Measurements from ENCODE around the gene MTA1.

DNA sequence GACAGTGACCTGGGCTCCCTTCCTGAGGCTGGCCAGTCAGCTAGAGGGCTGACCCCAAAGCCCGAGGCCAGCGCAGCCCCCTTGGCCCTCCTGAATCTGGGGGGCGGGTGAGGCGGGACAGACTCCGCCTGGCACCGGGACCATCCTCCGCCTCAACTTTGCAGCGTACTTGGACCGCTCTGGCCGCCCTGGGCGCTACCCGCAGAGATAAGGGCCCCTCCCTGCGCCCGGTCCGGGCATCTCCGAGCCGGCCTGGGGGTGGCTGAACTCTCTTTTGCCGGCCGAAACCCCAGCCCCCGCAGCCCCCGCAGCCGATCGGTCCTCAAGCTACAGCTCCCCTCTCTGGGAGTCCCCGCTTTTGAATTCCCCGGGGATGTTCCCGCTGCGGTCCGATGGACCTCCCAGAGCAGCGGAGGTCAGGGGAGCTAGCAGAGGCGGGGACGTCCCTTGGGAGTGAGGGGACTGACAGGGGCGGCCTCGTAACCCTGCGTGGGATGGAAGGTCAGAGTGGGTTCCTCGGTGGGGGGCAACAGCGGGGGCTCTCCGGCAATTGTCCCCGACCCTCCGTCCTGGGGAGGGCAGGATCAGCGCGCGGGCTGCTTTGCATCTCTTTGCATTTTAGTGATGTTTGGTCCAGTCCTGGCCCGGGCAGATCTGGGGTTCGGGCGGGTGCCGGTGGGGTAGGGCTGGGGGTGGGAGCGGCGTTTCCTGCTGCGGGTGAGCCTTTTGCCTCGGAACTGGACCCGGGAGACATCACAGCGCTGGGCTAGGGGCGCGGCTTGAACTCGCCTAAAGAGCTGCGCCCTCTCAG lies 66.7 kb downstream of the MTA1 start, which contains the start of gene CRIP1:
- TF ChIP-seq, protein P1, sequence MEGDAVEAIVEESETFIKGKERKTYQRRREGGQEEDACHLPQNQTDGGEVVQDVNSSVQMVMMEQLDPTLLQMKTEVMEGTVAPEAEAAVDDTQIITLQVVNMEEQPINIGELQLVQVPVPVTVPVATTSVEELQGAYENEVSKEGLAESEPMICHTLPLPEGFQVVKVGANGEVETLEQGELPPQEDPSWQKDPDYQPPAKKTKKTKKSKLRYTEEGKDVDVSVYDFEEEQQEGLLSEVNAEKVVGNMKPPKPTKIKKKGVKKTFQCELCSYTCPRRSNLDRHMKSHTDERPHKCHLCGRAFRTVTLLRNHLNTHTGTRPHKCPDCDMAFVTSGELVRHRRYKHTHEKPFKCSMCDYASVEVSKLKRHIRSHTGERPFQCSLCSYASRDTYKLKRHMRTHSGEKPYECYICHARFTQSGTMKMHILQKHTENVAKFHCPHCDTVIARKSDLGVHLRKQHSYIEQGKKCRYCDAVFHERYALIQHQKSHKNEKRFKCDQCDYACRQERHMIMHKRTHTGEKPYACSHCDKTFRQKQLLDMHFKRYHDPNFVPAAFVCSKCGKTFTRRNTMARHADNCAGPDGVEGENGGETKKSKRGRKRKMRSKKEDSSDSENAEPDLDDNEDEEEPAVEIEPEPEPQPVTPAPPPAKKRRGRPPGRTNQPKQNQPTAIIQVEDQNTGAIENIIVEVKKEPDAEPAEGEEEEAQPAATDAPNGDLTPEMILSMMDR (IDR thresholded peaks at IDR 0.05): no peak
- no peak for TF ChIP-seq POLR2A (IDR thresholded peaks at IDR 0.05)
